T-helper 2 cell treated with Interferon-gamma antibody and Interleukin-4, amounts not matched to agents 5 μg/mL and 100 μg/mL, for 36 hours (primary cell): ENCODE measurements around the gene IRS2.

Source experiments
- DNase-seq: peaks from one replicate; pipeline ENCODE4 v3.0.0; 2021; ENCODE audit warnings: low spot score
- H3K27ac Mint-ChIP-seq: one replicate; pipeline ENCODE4 v1.8.0; 2021; ENCODE audit warnings: mild to moderate bottlenecking, mixed read lengths
- H3K27me3 Mint-ChIP-seq: one replicate; pipeline ENCODE4 v1.8.0; 2021; ENCODE audit warnings: low read depth, mixed read lengths
- H3K36me3 Mint-ChIP-seq: one replicate; pipeline ENCODE4 v1.8.0; 2021; ENCODE audit warnings: low read depth, mixed read lengths
- H3K4me1 Mint-ChIP-seq: one replicate; pipeline ENCODE4 v1.8.0; 2021; ENCODE audit warnings: low read depth, mixed read lengths
- H3K4me3 Mint-ChIP-seq: one replicate; pipeline ENCODE4 v1.8.0; 2022; ENCODE audit warnings: mild to moderate bottlenecking, moderate library complexity, mixed read lengths
- H3K9me3 Mint-ChIP-seq: one replicate; pipeline ENCODE4 v1.8.0; 2021; ENCODE audit warnings: mixed read lengths

Gene IRS2

GRCh38 chr13:109790942-109791605 lies 4.7 kb upstream of the IRS2 start:
- Mint-ChIP-seq H3K27ac (peak overlapping the region; percentile 86), H3K4me3 (peak overlapping the region; percentile 74), H3K36me3 (peaks cover 2% of the 10 kb centered on the region), H3K9me3 (no peaks in the 10 kb centered on the region), H3K4me1 (peaks cover 64% of the 10 kb centered on the region), H3K27me3 (peaks cover 31% of the 10 kb centered on the region)
- DNase-seq = peak; percentile 24

DNA sequence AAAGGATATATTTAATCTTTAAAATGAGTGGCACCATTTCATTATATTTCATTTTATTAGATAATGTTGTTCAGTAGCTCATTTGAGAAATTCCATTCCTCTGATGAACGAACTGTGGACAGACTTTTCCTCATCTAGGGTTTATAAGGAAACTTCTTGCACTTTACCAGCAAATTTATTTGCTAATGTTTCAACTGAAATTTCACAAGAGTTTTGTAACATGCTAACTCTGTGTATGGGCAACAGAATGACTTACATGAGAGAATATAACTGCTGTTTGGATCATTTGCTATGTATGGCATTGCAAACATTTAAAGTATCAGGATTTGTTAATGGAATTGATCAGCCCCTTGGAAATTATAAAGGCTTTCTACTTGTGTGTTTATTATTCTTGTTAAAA lies 3.7 kb upstream of the IRS2 start:
- Mint-ChIP-seq H3K27me3 (peaks cover 25% of the 10 kb centered on the region), H3K4me3 (no peak overlapping the region), H3K4me1 (peaks cover 55% of the 10 kb centered on the region), H3K9me3 (no peaks in the 10 kb centered on the region), H3K36me3 (no peaks in the 10 kb centered on the region), H3K27ac (no peak overlapping the region)
- DNase-seq = no peak

DNA sequence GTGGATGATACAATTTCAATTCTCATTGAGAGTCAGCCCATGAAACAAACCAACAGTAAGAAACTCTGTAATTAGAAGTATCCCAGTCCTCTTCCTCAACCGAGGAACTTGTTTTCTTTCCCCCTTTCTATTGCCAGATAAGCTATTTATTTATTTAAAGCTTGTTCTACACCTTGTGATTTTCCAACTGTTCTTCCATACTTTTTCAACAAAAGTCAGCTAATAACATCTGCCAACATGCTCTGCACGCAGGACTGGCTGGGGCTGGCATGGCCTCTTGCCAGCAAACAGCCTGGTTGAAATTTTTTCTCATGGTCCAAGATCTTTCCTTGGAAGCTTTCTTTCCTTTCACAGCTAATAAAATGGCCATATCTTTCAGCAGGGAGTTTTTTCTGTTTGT lies 2.9 kb upstream of the IRS2 start:
- Mint-ChIP-seq H3K36me3 (no peaks in the 10 kb centered on the region), H3K27me3 (peaks cover 25% of the 10 kb centered on the region), H3K9me3 (no peaks in the 10 kb centered on the region), H3K4me1 (peaks cover 47% of the 10 kb centered on the region), H3K4me3 (peak overlapping the region; percentile 71), H3K27ac (peak overlapping the region; percentile 87)
- no peak for DNase-seq

DNA sequence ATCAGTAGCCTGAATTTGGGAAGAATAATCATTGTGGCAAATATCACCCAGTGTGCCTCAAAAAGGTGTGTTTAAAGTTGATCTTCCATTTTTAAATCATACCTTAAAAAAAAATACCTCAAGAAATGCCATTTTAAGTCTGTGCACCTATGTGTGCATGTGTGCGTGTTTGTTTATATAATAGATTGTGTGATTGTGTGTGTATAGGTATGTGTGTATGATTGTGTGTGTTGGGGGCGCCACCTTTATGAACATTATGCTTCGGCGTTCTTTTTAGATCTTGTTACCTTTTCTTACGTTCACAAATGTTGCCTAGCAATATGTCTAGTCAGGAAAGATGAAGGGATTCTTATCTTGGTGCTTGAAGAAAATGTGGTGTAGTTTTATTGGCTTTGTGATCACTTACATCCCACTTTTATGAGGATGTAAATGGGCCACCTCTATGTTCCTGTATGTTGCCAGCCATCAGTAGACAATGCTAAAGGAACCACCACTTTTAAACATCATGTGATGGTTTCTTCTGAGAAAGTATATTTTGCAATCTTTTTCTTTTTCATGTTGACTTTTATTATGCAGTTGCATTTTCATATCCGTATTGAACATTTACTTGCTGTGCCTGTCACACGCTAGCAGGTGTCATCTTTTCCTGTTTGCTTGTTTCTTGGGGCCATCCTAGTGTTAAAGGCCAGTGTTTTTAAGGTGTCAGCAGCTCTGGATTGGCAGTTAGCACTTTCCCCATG lies 2.2 kb upstream of the IRS2 start:
- Mint-ChIP-seq H3K4me3 (peak overlapping the region; percentile 71), H3K27me3 (peaks cover 25% of the 10 kb centered on the region), H3K36me3 (no peaks in the 10 kb centered on the region), H3K4me1 (peaks cover 41% of the 10 kb centered on the region), H3K9me3 (no peaks in the 10 kb centered on the region), H3K27ac (peak overlapping the region; percentile 87)
- DNase-seq = no peak

- H3K27ac Mint-ChIP-seq = peak overlapping the region; percentile 87
- H3K27me3 Mint-ChIP-seq = peaks cover 25% of the 10 kb centered on the region
- no peaks in the 10 kb centered on the region for H3K9me3 Mint-ChIP-seq
- peaks cover 2% of the 10 kb centered on the region for H3K36me3 Mint-ChIP-seq
- peak; percentile 32 for DNase-seq
- peak overlapping the region; percentile 80 for H3K4me3 Mint-ChIP-seq
- H3K4me1 Mint-ChIP-seq = peaks cover 37% of the 10 kb centered on the region
These were observed 962 bp upstream of the IRS2 start for GRCh38 chr13:109787135-109787954.

GRCh38 chr13:109785892-109786450 lies 412 bp downstream of the IRS2 start:
- peaks cover 9% of the 10 kb centered on the region for H3K36me3 Mint-ChIP-seq
- peaks cover 25% of the 10 kb centered on the region for H3K4me1 Mint-ChIP-seq
- H3K9me3 Mint-ChIP-seq = no peaks in the 10 kb centered on the region
- DNase-seq = no peak
- H3K4me3 Mint-ChIP-seq = peak overlapping the region; percentile 52
- H3K27me3 Mint-ChIP-seq = peaks cover 23% of the 10 kb centered on the region
- peak overlapping the region; percentile 52 for H3K27ac Mint-ChIP-seq

DNA sequence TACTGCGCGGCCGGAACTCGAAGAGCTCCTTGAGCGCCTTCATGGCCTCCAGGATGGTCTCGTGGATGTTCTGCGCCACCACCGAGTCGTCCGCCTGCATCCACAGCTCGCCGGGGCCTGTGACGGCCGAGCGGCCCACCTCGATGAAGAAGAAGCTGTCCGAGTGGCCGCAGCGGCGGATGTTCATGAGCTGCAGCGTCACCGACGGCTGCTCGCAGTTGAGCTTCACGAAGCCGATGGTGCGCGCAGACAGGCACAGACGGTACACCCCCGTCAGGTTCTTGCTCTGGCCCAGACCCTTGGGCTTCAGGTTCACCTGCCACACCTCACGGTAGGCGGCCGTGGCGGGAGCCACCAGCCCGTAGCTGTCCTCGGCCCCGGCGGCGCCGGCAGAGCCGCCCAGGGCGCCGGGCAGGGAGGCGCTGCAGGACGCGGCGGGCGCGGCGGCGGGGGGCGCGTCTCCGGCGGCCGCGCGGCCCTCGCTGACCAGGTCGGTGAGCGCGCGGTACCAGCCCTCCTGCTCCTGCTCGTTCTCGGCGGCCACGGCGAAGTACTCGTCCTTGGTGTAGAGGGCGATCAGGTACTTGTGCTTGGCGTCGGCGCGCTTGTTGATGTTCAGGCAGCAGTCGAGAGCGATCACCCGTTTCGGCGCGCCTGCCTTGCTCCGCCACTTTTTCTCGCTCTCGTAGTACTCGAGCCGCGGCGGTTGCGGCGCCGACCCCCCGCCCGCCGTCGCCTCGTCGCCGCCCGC lies 1.1 kb downstream of the IRS2 start:
- H3K36me3 Mint-ChIP-seq = peaks cover 13% of the 10 kb centered on the region
- peak; percentile 40 for DNase-seq
- peaks cover 27% of the 10 kb centered on the region for H3K4me1 Mint-ChIP-seq
- H3K27me3 Mint-ChIP-seq = peaks cover 21% of the 10 kb centered on the region
- H3K9me3 Mint-ChIP-seq = no peaks in the 10 kb centered on the region
- H3K4me3 Mint-ChIP-seq = peak overlapping the region; percentile 68
- H3K27ac Mint-ChIP-seq = peak overlapping the region; percentile 52

DNA sequence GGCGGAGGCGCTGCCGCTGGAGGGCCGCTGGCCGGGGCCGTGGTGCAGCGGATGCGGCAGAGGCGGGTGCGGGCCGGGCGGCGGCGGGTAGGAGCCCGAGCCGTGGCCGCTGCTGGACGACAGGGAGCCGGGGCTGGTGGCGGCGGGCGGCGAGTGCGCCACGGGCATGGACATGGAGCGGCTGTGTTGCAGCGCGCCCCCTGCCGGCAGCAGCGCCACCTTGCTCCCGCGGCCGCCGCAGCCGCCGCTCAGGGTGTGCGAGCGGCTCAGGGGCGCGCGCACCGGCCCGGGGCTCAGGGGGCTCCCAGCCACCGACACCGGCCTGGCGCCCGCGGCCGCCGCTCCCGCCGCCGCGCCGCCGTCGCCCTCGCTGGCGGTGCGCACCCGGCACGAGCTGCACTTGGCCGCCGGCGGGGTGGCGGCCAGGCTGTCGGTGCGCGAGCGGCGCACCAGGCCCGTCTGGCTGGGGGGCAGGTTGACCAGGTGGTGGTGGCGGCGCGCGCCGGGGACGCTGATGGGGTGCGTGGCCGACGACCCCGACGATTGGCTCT lies 1.7 kb downstream of the IRS2 start:
- H3K36me3 Mint-ChIP-seq = peaks cover 13% of the 10 kb centered on the region
- peak overlapping the region; percentile 68 for H3K4me3 Mint-ChIP-seq
- peak; percentile 70 for DNase-seq
- H3K4me1 Mint-ChIP-seq = peaks cover 29% of the 10 kb centered on the region
- no peaks in the 10 kb centered on the region for H3K9me3 Mint-ChIP-seq
- H3K27ac Mint-ChIP-seq = no peak overlapping the region
- peaks cover 15% of the 10 kb centered on the region for H3K27me3 Mint-ChIP-seq

GRCh38 chr13:109783815-109784589 lies 2.4 kb downstream of the IRS2 start:
- H3K4me1 Mint-ChIP-seq = peaks cover 30% of the 10 kb centered on the region
- H3K9me3 Mint-ChIP-seq = no peaks in the 10 kb centered on the region
- no peak for DNase-seq
- no peak overlapping the region for H3K27ac Mint-ChIP-seq
- peaks cover 14% of the 10 kb centered on the region for H3K36me3 Mint-ChIP-seq
- no peak overlapping the region for H3K4me3 Mint-ChIP-seq
- H3K27me3 Mint-ChIP-seq = peaks cover 9% of the 10 kb centered on the region

DNA sequence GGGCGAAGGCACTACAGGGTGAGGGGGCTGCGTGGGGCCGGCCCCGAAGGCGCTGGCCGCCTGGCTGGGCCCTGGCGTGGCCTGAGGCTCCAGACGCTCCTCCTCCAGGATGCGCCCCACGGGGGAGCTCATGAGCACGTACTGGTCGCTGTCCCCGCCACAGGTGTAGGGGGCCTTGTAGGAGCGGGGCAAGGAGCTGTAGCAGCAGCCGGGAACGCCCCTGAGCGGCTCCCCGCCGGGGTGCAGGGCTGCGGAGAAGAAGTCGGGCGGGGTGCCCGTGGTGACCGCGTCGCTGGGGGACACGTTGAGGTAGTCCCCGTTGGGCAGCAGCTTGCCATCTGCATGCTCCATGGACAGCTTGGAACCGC lies 3.0 kb downstream of the IRS2 start:
- Mint-ChIP-seq H3K27ac (no peak overlapping the region), H3K36me3 (peaks cover 16% of the 10 kb centered on the region), H3K9me3 (no peaks in the 10 kb centered on the region), H3K27me3 (peaks cover 4% of the 10 kb centered on the region), H3K4me1 (peaks cover 30% of the 10 kb centered on the region), H3K4me3 (no peak overlapping the region)
- DNase-seq = no peak

GRCh38 chr13:109782823-109783431 lies 3.5 kb downstream of the IRS2 start:
- Mint-ChIP-seq H3K4me3 (peak overlapping the region; percentile 55), H3K27ac (peak overlapping the region; percentile 41), H3K36me3 (peaks cover 18% of the 10 kb centered on the region), H3K27me3 (no peaks in the 10 kb centered on the region), H3K9me3 (no peaks in the 10 kb centered on the region), H3K4me1 (peaks cover 32% of the 10 kb centered on the region)
- DNase-seq = no peak

- Mint-ChIP-seq H3K36me3 (peaks cover 18% of the 10 kb centered on the region), H3K4me1 (peaks cover 35% of the 10 kb centered on the region), H3K27ac (no peak overlapping the region), H3K4me3 (no peak overlapping the region), H3K27me3 (no peaks in the 10 kb centered on the region), H3K9me3 (no peaks in the 10 kb centered on the region)
- no peak for DNase-seq
These were observed 4.1 kb downstream of the IRS2 start for GRCh38 chr13:109782066-109782822.
